Tibial nerve (tissue), 3 donors: Measurements from ENCODE around the gene ZDHHC1.

Experiments
- POLR2A ChIP-seq, 2 donors: fragments of 450-650 bp; IDR thresholded peaks; one replicate each; pipeline ENCODE4 v1.6.1; 2017; ENCODE audit warnings: antibody characterized with exemption in 2 of 2, mild to moderate bottlenecking in 2 of 2, moderate library complexity in 2 of 2
- TF ChIP-seq, protein P1 (sequence below), 5 experiments: fragments of 200-600 bp in 3 of 5; fragments of 450-650 bp in 2 of 5; sonication (generic) in 3 of 5; IDR thresholded peaks; one replicate each; pipeline ENCODE4 v1.5.1; 2016 to 2019; ENCODE audit warnings: antibody characterized with exemption in 5 of 5, mild to moderate bottlenecking in 3 of 5, moderate library complexity in 2 of 5

DNA sequence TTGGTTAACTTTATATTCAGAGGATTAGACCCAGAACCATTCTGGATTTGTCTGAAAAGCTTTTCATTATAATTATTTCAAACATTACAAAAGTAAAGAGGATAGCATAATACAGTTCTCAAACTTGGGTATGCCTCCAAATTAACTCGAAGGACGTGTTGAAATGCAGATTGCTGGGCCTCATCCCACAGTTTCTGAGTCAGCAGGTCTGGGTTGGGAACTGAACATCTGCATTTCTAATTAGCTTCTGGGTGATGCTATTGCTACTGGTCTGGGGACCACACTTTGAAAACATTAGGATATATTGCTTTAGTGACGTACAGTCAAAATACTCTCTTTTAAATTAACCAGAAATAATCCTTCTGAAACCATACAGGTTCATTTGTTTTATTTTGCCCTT lies 33.0 kb downstream of the ZDHHC1 start:
- TF ChIP-seq, protein P1, sequence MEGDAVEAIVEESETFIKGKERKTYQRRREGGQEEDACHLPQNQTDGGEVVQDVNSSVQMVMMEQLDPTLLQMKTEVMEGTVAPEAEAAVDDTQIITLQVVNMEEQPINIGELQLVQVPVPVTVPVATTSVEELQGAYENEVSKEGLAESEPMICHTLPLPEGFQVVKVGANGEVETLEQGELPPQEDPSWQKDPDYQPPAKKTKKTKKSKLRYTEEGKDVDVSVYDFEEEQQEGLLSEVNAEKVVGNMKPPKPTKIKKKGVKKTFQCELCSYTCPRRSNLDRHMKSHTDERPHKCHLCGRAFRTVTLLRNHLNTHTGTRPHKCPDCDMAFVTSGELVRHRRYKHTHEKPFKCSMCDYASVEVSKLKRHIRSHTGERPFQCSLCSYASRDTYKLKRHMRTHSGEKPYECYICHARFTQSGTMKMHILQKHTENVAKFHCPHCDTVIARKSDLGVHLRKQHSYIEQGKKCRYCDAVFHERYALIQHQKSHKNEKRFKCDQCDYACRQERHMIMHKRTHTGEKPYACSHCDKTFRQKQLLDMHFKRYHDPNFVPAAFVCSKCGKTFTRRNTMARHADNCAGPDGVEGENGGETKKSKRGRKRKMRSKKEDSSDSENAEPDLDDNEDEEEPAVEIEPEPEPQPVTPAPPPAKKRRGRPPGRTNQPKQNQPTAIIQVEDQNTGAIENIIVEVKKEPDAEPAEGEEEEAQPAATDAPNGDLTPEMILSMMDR (IDR thresholded peaks at IDR 0.05), result no peak
- TF ChIP-seq POLR2A (IDR thresholded peaks at IDR 0.05), result no peak
